Mucosa of gallbladder (tissue), 1 donor: ENCODE data around the gene PGM1. TPM values are rescaled to one million over a fixed set of nuclear protein-coding genes. Genes with fewer than 3 reads are reported as not detected.

Experiments used
- DNase-seq: peaks from one replicate; pipeline ENCODE4 v3.0.0-alpha.2; 2020; ENCODE audit warnings: low spot score
- total RNA-seq: library from RNA; stranded (reverse); gene quantifications from one replicate; pipeline ENCODE4 v1.2.1, GENCODE V29; 2021
- donor health status: DM: no; HTN: no; CAD: no.

PGM1 gene
- total RNA-seq, 1 donor from 2014 or later: 73.2 TPM

GRCh38 chr1:63665824-63666223 lies 72.6 kb downstream of the PGM1 start:
- DNase-seq: no peak

GRCh38 chr1:63668298-63668697 lies 75.1 kb downstream of the PGM1 start:
- DNase-seq: no peak

DNA sequence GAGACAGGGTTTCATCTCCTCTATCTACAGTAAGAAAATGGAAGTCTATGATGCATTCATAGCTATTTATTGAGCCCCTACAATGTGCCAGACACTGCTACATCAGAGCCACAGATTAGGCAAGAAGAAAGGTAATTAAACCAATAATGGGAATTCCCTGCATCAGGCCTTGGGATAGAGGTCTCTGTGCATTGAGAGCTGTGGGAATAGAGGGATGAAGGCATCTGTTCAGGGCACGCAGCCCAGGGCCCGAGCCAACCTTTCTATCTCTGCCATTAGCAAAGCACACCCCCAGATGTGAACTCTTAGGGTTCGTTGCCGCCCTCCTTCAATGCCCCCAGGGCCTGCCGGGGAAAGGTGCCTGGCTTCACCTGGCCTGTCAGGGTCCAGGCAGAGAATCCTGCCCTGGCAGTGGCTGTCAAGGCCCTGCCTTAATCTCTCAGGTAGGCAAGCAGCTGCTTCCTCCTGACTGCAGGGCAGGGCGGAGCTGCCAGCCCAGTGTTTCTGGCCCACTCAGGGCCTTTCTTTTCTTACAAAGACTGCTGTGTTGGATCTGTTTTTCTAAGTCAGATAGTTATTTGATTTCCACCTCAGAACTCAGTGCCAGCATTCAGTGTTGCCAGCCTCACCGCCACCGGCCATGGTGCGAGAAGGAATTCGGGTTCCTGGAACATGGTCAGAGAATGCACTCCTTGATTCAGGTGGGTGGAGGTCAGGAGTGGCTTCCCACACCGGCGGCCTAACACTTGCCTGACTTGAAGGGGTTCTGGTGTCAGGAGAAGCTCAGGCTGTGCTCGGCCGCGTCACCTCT lies 76.1 kb downstream of the PGM1 start:
- no peak for DNase-seq

DNA sequence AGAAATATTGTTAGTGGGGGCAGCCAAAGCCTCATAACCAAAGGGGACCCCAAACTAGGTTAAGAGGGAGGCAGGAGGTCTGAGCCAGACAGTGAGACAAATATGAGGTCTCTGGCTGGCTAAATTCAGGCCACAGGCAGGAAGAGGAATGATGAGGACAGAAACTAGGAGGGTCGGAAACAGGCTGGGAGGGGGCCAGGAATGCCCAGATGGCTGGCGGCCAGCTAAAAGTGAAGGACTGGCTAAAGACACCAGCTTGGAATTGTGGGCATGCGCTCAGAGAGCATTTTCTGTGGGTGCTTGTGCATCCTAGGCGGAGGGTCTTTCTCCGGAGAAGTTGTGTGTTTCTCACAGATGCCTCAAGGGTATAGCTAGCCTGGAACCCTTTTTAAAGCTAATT lies 77.0 kb downstream of the PGM1 start:
- no peak for DNase-seq

GRCh38 chr1:63671514-63671913 lies 78.3 kb downstream of the PGM1 start:
- no peak for DNase-seq

DNA sequence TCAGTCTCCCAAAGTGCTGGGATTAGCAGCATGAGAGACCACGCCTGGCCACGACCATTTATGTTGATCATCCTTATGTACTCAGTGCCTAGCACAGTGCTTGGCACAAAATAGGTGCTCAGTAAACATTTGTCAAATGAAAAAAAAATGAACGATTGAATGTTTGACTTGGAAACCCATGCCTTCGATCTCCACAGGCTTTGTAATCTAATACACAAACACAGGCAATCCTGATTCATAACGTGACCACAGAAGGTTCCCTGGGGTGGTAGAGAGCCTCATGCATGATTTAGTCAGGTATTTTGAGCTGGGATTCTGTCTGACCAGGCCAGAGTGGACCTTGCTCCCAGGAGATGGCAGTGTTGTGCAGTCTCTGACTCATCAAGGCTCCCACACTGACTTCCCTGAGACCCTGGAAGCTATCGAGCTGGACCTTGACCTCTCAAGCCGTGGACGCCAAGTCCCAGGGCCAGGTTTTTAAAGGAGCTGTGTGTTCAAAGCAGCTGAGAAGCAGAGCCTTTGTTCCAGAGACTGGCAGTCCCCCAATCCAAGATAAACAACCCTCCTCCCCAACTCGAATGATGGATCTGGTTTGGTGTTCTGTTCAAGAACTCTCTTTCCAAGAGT lies 81.1 kb downstream of the PGM1 start:
- peak; percentile 92 for DNase-seq

DNA sequence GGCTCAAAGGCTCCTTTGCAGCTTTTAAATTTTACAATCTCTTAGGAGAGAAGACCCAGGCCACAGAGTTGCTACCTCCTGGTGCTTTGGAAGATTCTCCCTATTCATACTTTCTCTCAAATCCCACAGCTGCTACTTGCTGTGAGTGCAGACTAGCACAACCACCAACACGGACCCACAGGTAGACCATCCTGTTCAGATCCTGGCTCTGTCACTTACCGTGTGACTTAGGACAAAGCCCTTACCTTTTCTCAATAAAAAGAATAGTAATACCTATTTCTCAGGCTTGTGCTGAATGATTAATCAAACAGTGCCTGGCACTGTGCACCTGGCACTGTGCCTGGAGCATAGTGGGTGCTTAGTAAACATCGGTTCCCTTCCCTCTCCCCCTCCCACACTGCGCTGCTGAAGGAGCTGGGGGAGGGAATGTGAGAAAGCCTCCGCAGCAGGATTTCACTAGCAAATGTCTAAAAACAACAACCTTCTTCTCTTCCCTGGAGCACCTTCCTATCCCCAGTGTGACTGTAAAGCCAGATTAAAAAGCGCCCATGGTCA lies 81.7 kb downstream of the PGM1 start:
- DNase-seq: no peak

DNA sequence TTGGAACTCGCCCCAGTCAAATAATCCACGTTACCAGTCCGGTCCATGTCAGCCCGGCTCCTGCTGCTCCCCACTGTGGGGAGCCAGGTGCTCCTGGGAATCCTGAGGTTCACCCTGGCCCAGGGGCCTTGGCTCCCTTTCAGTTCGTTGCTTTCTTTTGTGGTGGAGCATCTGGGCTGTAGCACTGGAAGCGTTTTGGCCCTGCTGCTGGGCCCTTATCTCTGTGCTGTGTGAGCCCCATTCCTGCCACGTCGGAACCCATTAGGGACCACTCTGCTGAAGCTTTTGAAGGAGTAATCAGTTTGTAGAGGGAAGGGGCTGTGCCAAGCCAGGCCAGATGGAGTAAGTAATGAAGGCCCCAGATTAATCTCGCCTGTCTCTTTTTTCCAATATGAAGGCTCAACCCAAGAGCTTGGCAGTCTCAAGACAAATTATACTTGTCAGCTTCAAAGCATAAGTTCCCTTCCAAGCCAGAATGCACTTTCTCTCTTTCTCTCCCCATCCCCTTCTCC lies 82.3 kb downstream of the PGM1 start:
- no peak for DNase-seq

- no peak for DNase-seq
Observed at GRCh38 chr1:63677497-63677896, 84.3 kb downstream of the PGM1 start.

- DNase-seq: no peak
Observed at GRCh38 chr1:63678200-63678599, 85.0 kb downstream of the PGM1 start.

DNA sequence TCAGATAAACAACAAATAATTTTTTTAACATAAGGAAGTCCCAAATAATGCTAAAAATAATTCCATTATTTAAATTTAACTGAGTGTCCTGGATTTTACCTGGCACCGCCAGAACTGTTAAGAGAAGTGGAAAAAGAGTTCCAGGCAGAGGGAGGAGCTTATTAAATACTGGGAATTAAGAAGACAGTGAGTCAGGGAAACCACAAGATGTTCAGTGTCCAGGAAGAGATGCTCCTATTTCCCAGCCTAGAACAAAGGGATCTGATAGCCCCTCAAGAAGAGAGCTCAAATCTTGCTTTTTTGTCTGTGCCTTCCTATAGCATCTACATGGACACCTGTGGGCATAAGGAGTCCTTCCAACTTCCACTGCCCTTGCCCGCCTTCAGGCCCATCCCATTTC lies 85.9 kb downstream of the PGM1 start:
- no peak for DNase-seq

DNA sequence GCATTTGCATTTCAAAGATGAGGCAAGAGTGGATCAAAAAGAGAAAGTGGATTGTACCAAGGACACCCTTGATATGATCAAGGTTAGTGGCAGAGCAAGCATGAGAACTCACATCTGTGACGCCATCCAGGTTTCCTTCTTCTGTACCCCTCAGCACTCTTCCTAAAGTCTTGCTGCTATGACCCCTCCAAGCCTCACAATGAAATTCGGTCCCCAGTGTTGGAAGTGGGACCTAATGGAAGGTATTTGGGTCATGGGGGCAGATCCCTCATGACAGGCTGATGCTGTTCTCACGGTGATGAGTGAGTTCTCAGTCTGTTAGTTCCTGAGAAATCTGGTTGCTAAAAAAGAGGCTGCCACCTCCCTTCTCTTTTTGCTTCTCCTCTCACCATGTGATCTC lies 86.4 kb downstream of the PGM1 start:
- DNase-seq: no peak

DNA sequence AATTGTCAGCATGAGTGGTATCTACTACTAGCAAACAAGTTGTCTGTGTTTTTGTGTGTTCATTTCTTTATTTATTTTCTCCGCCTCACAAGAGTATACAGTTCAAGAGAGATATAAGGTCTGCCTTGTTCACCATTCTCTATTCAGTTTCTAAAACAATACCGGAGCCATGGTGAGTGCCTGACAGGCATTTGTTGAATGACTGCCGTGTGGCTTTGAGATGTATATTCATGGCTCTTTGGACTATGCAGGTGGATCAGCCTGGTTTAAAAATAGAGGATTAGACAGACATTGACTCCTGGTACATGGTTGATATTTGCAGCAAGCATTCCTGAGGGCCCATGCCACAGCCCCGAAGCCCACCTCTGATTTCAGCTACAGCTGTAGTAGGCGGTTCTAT lies 89.7 kb downstream of the PGM1 start:
- DNase-seq: no peak

GRCh38 chr1:63683759-63684158 lies 90.5 kb downstream of the PGM1 start:
- no peak for DNase-seq

GRCh38 chr1:63686696-63687095 lies 93.5 kb downstream of the PGM1 start:
- DNase-seq: no peak

GRCh38 chr1:63688302-63688890 lies 95.2 kb downstream of the PGM1 start:
- no peak for DNase-seq

GRCh38 chr1:63690966-63691700 lies 97.9 kb downstream of the PGM1 start:
- DNase-seq: no peak

DNA sequence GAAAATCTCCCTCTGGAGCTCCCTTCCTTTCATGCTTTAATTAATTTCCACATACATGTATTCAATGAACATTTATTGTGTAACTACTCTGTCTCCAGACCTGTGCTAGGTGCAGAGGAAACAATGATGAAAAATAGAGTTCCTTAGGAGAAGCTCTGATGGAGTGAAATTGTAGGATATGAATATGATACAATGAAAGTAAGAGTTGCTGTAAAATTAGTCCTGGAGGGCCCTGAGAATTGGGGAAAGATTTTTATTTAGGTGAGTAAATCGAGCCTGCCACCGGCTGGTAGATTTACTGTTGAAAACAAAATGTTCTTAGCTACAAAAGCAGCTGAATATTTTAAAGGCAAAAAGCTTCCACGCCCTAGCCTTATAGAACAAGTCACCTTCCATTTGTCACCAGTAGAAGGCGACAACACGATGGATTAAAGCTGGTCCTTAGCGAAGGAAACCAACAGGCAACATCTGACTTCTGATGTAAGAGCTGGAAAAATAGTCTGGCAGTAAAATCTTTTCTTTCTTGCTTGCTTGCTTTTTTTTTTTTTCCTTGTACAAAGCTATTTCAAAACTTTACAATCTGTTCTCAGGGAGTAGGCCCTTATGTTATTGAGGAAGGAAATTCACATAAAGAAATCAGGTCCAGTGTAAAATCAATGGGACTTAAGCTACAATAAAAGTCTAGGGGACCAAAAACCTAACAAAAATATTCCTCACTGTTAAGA lies 98.7 kb downstream of the PGM1 start:
- peak; percentile 75 for DNase-seq

DNA sequence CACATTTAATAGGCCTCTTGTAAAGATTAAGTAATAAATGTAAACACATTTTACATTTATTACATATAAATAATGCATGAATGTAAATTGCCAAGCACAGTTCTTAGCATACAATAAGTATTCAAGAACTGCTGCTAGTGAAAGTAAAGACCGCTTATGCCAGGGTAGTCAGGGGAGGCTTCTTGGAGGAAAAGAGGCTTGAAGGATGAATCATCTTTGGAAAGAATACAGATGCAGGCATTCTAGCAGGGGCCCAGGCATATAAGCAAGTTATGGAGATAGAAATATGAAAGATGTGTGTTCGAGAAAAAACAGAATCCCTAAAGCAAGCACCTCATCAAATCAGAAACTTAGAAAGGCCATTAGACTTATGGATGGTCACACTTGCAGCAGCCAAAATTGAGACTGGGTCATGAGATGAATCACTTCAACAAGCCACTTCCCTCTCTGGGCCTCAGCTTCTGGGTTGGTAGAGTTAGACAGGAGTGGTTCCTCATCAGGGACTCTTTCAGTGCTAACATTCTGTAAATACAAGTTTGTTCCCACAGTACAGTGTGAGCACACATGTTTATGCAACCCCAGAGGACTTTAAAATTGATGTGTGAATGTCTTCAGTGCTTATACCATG lies 100.8 kb downstream of the PGM1 start:
- DNase-seq: no peak

DNA sequence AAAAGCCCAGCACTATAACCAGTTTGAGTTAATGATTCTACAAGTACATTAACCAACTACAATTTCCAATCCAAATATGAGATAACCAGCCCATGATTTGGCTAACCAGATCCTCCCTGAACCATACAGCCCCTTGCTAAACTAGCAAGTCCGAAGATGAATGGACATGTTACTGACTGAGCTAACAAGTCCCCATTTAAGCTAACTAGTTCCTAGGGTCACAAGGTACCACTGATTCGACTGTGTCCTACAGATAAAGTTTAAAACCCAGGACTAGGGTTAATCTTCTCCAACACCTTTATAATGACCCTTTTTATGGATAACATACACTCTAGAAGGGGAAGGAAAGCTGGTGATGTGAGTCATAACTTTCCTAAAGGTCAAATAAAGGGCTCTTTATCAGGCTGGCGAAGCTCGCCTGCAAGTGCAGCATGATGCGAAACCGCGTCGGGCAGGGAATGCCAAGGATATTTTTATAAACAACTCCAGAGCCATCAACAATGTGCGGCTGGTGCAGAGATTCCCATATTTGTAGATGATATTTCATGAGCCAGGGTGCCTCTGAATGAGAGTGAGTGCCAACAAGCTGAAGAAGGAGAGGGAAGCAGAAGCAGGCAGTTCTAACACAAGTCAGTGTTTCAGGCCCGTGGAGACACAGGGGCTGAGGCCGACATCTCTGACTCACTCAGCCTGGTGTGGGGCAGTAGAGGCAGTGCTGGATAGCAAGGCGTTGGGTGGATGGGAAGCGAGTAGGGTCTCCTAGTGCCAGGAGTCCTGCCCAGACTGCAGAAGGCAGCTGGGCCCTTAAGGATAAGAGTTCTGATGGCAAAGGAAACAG lies 105.0 kb downstream of the PGM1 start:
- peak; percentile 72 for DNase-seq
